Stimulated activated CD8-positive, alpha-beta memory T cell treated with anti-CD3 and anti-CD28 coated beads, Interleukin-15, amount 100 ng/mL, for 1 hour (primary cell): Measurements from ENCODE around the gene SYNJ2.

Source experiments
- DNase-seq: peaks from one replicate; pipeline ENCODE4 v3.0.0-alpha.2; 2020; ENCODE audit warnings: low read depth

SYNJ2 gene

GRCh38 chr6:158059108-158059507 is 77.4 kb downstream of the SYNJ2 start:
- DNase-seq, result no peak

- DNase-seq, result no peak
These were observed 79.0 kb downstream of the SYNJ2 start for GRCh38 chr6:158060455-158061360.

GRCh38 chr6:158061361-158061708 is 79.7 kb downstream of the SYNJ2 start:
- DNase-seq, result no peak

- DNase-seq, result no peak
These were observed 80.2 kb downstream of the SYNJ2 start for GRCh38 chr6:158061709-158062461.

GRCh38 chr6:158063736-158064135 is 82.1 kb downstream of the SYNJ2 start:
- DNase-seq, result no peak

- no peak for DNase-seq
These were observed 83.1 kb downstream of the SYNJ2 start for GRCh38 chr6:158064725-158065251.

- no peak for DNase-seq
These were observed 84.6 kb downstream of the SYNJ2 start for GRCh38 chr6:158066136-158066781.

GRCh38 chr6:158067436-158068015 is 85.9 kb downstream of the SYNJ2 start:
- DNase-seq, result no peak

GRCh38 chr6:158068156-158068892 is 86.7 kb downstream of the SYNJ2 start:
- no peak for DNase-seq

GRCh38 chr6:158068893-158069799 is 87.5 kb downstream of the SYNJ2 start:
- DNase-seq, result no peak

- no peak for DNase-seq
These were observed 88.1 kb downstream of the SYNJ2 start for GRCh38 chr6:158069800-158070195.

GRCh38 chr6:158070513-158070912 is 88.8 kb downstream of the SYNJ2 start:
- no peak for DNase-seq

- no peak for DNase-seq
These were observed 89.7 kb downstream of the SYNJ2 start for GRCh38 chr6:158071121-158072082.

- peak; percentile 47 for DNase-seq
These were observed 90.5 kb downstream of the SYNJ2 start for GRCh38 chr6:158072083-158072721.

- no peak for DNase-seq
These were observed 92.1 kb downstream of the SYNJ2 start for GRCh38 chr6:158073776-158074175.

- DNase-seq, result no peak
These were observed 94.9 kb downstream of the SYNJ2 start for GRCh38 chr6:158076548-158076947.

- DNase-seq, result no peak
These were observed 96.0 kb downstream of the SYNJ2 start for GRCh38 chr6:158077676-158078075.

- DNase-seq, result no peak
These were observed 96.7 kb downstream of the SYNJ2 start for GRCh38 chr6:158078320-158078719.
